Stomach (tissue), 9 donors: ENCODE data around the gene DDX5. TPM values are rescaled to one million over a fixed set of nuclear protein-coding genes. Genes with fewer than 3 reads are reported as not detected.
A peak's percentile ranks its signal among the peaks of the same experiment; 100 is the strongest.

Experiments
- DNase-seq, 2 donors: peaks; one replicate each; pipeline versions ENCODE4 v3.0.0 to v3.0.0-alpha.2; 2013 to 2019
- H3K27ac ChIP-seq, 5 donors: fragments of 200-600 bp in 4 of 5; sonication (generic) in 4 of 5; one replicate each; pipeline ENCODE4 v1.5.1; 2013 to 2019; ENCODE audit warnings: mild to moderate bottlenecking in 1 of 5, moderate library complexity in 1 of 5
- H3K27me3 ChIP-seq, 3 donors: fragments of 200-600 bp; sonication (generic); one replicate each; pipeline ENCODE4 v1.5.1; 2017 to 2019; ENCODE audit warnings: mixed run types in 1 of 3
- H3K36me3 ChIP-seq, 4 donors: fragments of 200-600 bp; sonication (generic); 1 replicate in 3 of 4; 2 replicates in 1 of 4; pipeline ENCODE4 v1.5.1; 2016 to 2019
- H3K4me1 ChIP-seq, 4 donors: fragments of 200-600 bp; sonication (generic); one replicate each; pipeline ENCODE4 v1.5.1; 2016 to 2019
- H3K4me3 ChIP-seq, 4 donors: fragments of 200-600 bp; sonication (generic) in 3 of 4; one replicate each; pipeline ENCODE4 v1.5.1; 2016 to 2019; ENCODE audit warnings: mild to moderate bottlenecking in 1 of 4
- H3K9me3 ChIP-seq, 4 donors: fragments of 200-600 bp; sonication (generic); one replicate each; pipeline ENCODE4 v1.5.1; 2016 to 2019
- EP300 ChIP-seq: sonication (generic); formaldehyde crosslinking; IDR thresholded peaks from one replicate; pipeline ENCODE4 v1.6.1; 2017; ENCODE audit warnings: antibody characterized with exemption
- POLR2A ChIP-seq, 4 donors: fragments of 450-650 bp; IDR thresholded peaks; one replicate each; pipeline ENCODE4 v1.6.1; 2016; ENCODE audit warnings: antibody characterized with exemption in 4 of 4, control low read depth in 2 of 4, mild to moderate bottlenecking in 1 of 4, moderate library complexity in 1 of 4
- POLR2AphosphoS5 ChIP-seq, 3 donors: sonication (generic); formaldehyde crosslinking; IDR thresholded peaks; one replicate each; pipeline ENCODE4 v1.6.1; 2016; ENCODE audit warnings: antibody characterized with exemption in 3 of 3
- WGBS, 5 donors: extraction: QIAGEN DNeasy Blood & Tissue Kit in 3 of 5; methylation state at CpG; one replicate each; pipeline versions ENCODE4 v1.1.5 to v1.1.7; 2013 to 2018; 5-methylcytosine and 5-hydroxymethylcytosine counted together
- intact Hi-C: fragments of 100-400 bp; cut with DNase I; formaldehyde crosslinking; loops from one replicate; pipeline ENCODE4 v1.15.1; 2023; ENCODE audit warnings: low total_unique reads
- polyA plus RNA-seq, 3 donors: library from polyadenylated mRNA; stranded (reverse); fragments of 200-250 nt; gene quantifications; one replicate each; pipeline ENCODE4 v1.2.3, GENCODE V29; 2013
- small RNA-seq, 4 donors: library from RNA; depleted of rRNA; stranded (forward); fragments of <200 nt; gene quantifications; one replicate each; pipeline ENCODE3, GENCODE V24; 2016
- total RNA-seq, 5 donors: library from RNA; depleted of rRNA; stranded (reverse); fragments of >200 nt; gene quantifications; one replicate each; pipeline versions ENCODE4 v1.1.0 to v1.2.3, GENCODE V29; 2014 to 2016
- TF ChIP-seq, protein P1 (sequence below), 7 experiments: fragments of 450-650 bp in 4 of 7; fragments of 200-600 bp in 3 of 7; sonication (generic) in 3 of 7; IDR thresholded peaks; one replicate each; pipeline ENCODE4 v1.5.1; 2016 to 2019; ENCODE audit warnings: antibody characterized with exemption in 7 of 7, control low read depth in 2 of 7, mild to moderate bottlenecking in 1 of 7
- donor health status: healthy with polysubstance abuse.
- donor health status: Bipolar disorder and iron deficiency.
- donor health status: healthy.

The DDX5 gene
- total and polyA plus RNA-seq, 8 donors, result 208 to 1,284 (median 528) TPM

DNA sequence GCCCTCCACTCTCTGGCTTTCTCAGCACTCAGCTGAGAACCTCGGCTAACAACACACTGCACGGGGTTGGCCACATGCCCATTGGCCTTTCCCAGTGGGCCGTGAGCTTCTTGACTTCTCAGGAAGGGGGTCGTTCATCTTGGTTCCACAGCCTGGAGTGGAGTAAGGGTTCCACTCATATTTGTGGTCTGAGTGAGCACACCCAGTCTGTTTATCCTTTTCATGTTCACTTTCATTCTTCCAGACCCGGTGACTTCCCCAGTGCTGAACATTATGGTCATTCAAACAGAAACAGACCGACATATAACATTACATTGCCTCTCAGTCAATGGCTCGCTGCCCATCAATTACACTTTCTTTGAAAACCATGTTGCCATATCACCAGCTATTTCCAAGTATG lies 48.9 kb downstream of the DDX5 start:
- intact Hi-C loops, result no loop called here
- TF ChIP-seq POLR2A (IDR thresholded peaks at IDR 0.05) (no peak), POLR2AphosphoS5 (IDR thresholded peaks at IDR 0.05) (no peak), EP300 (no peak)
- TF ChIP-seq, protein P1, sequence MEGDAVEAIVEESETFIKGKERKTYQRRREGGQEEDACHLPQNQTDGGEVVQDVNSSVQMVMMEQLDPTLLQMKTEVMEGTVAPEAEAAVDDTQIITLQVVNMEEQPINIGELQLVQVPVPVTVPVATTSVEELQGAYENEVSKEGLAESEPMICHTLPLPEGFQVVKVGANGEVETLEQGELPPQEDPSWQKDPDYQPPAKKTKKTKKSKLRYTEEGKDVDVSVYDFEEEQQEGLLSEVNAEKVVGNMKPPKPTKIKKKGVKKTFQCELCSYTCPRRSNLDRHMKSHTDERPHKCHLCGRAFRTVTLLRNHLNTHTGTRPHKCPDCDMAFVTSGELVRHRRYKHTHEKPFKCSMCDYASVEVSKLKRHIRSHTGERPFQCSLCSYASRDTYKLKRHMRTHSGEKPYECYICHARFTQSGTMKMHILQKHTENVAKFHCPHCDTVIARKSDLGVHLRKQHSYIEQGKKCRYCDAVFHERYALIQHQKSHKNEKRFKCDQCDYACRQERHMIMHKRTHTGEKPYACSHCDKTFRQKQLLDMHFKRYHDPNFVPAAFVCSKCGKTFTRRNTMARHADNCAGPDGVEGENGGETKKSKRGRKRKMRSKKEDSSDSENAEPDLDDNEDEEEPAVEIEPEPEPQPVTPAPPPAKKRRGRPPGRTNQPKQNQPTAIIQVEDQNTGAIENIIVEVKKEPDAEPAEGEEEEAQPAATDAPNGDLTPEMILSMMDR (IDR thresholded peaks at IDR 0.05), result no peak
- no peak overlapping the region for H3K27ac ChIP-seq
- DNase-seq, result no peak
- no peaks in the 10 kb centered on the region for H3K36me3 ChIP-seq
- H3K9me3 ChIP-seq, result no peaks in the 10 kb centered on the region
- peaks cover 0 to 10% (median 0%) of the 10 kb centered on the region in 4 donors for H3K4me1 ChIP-seq
- WGBS, 5 donors, result 71 to 76% (median 73%) methylated on average over 7 of the region's 7 CpGs
- H3K4me3 ChIP-seq, result no peak overlapping the region
- H3K27me3 ChIP-seq, result no peaks in the 10 kb centered on the region

DNA sequence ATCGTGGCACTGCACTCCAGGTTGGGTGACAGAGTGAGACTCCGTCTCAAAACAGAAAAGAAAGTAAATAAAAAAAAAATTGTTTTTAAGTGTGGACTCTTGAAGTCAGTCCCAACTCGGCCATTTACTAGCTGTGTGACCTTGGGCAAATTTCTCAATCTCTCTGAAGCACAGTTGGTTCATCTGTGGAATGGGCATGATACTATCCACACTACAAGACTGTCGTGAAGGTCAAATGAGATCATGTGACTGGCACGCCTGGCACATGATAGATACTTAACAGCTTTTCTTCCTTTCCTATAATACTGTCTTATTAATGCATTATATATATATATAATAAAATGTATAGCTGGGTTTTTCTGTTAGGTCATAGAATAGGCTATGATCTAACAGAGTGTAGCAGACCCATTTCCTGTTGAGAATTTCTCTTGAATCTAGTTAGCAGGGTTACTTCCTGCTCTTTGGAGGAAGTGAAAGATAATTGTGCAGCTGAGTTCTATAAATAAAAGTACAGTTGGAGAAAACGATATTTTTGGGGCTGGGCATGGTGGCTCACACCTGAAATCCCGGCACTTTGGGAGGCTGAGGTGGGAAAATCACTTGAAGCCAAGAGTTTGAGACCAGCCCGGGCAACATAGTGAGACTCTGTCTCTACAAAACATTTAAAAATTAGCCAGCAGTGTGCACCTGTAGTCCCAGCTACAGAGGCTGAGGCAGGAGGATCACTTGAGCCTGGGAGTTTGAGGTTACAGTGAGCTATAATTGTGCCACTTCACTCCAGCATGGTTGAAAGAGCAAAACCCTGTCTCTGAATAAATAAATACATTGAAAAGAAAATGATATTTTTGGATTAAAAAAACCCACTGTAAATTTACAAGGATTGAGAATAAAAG lies 49.9 kb downstream of the DDX5 start:
- intact Hi-C loops, result no loop called here
- 70 to 78% (median 74%) methylated on average over 8 of the region's 8 CpGs for WGBS, 5 donors

DNA sequence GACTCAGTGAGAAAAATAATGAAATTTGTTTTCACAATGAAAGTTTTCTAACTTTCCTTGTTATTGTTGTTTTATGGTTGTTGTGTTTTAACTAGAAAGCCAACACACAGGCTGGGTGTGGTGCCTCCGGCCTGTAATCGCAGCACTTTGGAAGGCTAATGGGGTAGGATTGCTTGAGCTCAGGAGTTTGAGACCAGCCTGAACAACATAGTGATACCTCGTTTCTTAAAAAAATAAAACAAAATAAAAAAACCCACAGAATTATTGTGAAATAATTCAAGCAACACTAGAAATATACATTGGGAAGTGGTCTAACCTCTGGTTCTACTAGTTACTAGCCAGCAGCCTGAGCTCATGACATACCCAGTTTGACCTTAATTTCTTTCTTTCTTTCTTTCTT lies 56.5 kb downstream of the DDX5 start:
- no peak overlapping the region for H3K4me3 ChIP-seq
- WGBS, 5 donors, result 70 to 85% (median 75%) methylated on average over 3 of the region's 3 CpGs
- H3K36me3 ChIP-seq, result no peaks in the 10 kb centered on the region
- DNase-seq, result no peak
- H3K27ac ChIP-seq, result peak overlapping the region in 4 of 5 donors; percentile 36 to 86 (median 62)
- no peaks in the 10 kb centered on the region for H3K9me3 ChIP-seq
- intact Hi-C loops, result no loop called here
- H3K4me1 ChIP-seq, result peaks cover 0 to 19% (median 0%) of the 10 kb centered on the region in 4 donors
- H3K27me3 ChIP-seq, result no peaks in the 10 kb centered on the region
- TF ChIP-seq POLR2A (IDR thresholded peaks at IDR 0.05) (no peak), EP300 (no peak), POLR2AphosphoS5 (IDR thresholded peaks at IDR 0.05) (no peak)
- TF ChIP-seq, protein P1 (IDR thresholded peaks at IDR 0.05), result no peak

More for the DNA sequence above, 49.9 kb downstream of the DDX5 start:
- Histone ChIP-seq H3K4me1 (peaks cover 0 to 10% (median 0%) of the 10 kb centered on the region in 4 donors), H3K36me3 (no peaks in the 10 kb centered on the region), H3K27me3 (no peaks in the 10 kb centered on the region), H3K4me3 (no peak overlapping the region), H3K27ac (peak overlapping the region in 2 of 5 donors; percentile 0 to 47), H3K9me3 (no peaks in the 10 kb centered on the region)
- DNase-seq, result peak in 1 of 2 donors; percentile 33
- TF ChIP-seq POLR2AphosphoS5 (IDR thresholded peaks at IDR 0.05) (no peak), EP300 (no peak), POLR2A (IDR thresholded peaks at IDR 0.05) (no peak)
- TF ChIP-seq, protein P1 (IDR thresholded peaks at IDR 0.05), result no peak

DNA sequence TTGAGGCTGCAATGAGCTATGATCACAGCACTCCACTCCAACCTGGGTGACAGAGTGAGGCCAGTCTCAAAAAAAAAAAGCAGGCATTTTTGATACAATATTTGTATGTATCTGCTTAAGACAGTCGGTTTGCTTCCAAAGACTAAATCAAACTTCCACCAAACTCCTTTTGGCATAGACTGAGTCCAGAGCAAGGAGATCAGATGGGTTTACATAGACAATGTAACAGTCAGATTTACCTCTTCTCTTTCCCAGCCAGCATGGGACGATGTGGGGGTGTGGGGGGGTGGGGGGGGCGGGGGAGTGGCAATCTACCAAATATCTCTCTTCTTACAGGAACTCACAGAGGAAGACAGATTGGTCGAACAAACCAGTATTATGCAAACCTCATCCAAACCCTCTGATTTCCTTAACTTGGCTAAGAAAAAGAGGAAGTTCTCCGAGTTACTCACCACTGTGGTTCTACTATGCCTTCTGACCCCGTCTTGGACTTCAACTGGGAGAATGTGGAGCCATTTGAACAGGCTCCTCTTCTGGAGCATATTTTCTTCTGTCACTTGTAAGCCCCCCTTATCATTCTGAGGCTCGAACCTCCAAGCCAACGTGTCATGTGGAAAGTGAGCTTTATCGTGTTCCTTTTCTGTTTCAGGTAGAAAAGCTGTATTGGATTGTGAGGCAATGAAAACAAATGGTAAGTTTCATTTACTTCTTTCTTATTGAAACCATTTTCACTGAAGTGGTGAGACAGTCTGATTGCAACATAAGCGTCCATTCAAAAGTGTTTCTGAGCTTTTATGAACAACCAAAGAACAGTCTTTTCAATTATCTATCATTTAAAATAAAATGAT lies 57.2 kb downstream of the DDX5 start, which contains the start of gene MILR1:
Gene MILR1 (plus strand): TSS at position 451 of the 848 bp plus-strand sequence. CDS start 54 bp downstream, at position 505.
- H3K4me3 ChIP-seq, result no peak within 1 kb of the TSS
- WGBS, 5 donors, result 29 to 43% (median 34%) methylated on average over 9 to 10 of the region's 10 CpGs
- peak within 1 kb of the TSS in 4 of 5 donors; percentile 36 to 86 (median 62) for H3K27ac ChIP-seq

More for the DNA sequence above, 57.2 kb downstream of the DDX5 start, which contains the start of gene MILR1:
- Histone ChIP-seq H3K27me3 (no peaks in the 10 kb centered on the region), H3K36me3 (no peaks in the 10 kb centered on the region), H3K4me1 (peaks cover 0 to 19% (median 0%) of the 10 kb centered on the region in 4 donors), H3K9me3 (no peaks in the 10 kb centered on the region)
- intact Hi-C loops, result no loop called here
- peak in 1 of 2 donors; percentile 64 for DNase-seq
- TF ChIP-seq EP300 (no peak), POLR2AphosphoS5 (IDR thresholded peaks at IDR 0.05) (peak in 1 of 3 donors; percentile 32)

Small RNA genes lying within 50 kb of the gene (small RNA-seq; reads per million reads assigned to genes)
- 0 reads per million in 4 donors for gene ATP5MFP4

Other genes with a start within 250 kb of the DDX5 start
- 10 to 100 TPM; 17.5 to 50.6 (median 40.0) TPM for gene TEX2, start 243.0 kb downstream of the DDX5 start, total RNA-seq
- 1 to 10 TPM; 5.8 to 8.0 (median 7.7) TPM for gene TEX2, start 243.0 kb downstream of the DDX5 start, polyA plus RNA-seq
- gene PECAM1, start 115.4 kb downstream of the DDX5 start, total RNA-seq, result 10 to 100 TPM; 26.8 to 87.5 (median 50.7) TPM
- 10 to 100 TPM in 1 of 3 donors, 1 to 10 TPM in 2; 5.5 to 13.4 (median 7.5) TPM for gene PECAM1, start 115.4 kb downstream of the DDX5 start, polyA plus RNA-seq
- gene MILR1, start 57.2 kb downstream of the DDX5 start, total RNA-seq, result 1 to 10 TPM in 2 of 5 donors, not detected in 3; 1.8 to 4.2 TPM
- 1 to 10 TPM; 1.4 to 3.4 (median 2.7) TPM for gene MILR1, start 57.2 kb downstream of the DDX5 start, polyA plus RNA-seq
- gene POLG2, start 9.2 kb downstream of the DDX5 start, total RNA-seq, result 10 to 100 TPM in 3 of 5 donors, 1 to 10 TPM in 2; 1.3 to 41.4 (median 12.3) TPM
- 10 to 100 TPM in 1 of 3 donors, 1 to 10 TPM in 2; 3.7 to 11.8 (median 8.0) TPM for gene POLG2, start 9.2 kb downstream of the DDX5 start, polyA plus RNA-seq
- gene CEP95, start 688 bp upstream of the DDX5 start, total RNA-seq, result 100 to 1,000 TPM in 2 of 5 donors, 10 to 100 TPM in 3; 38.7 to 115 (median 76.2) TPM
- gene CEP95, start 688 bp upstream of the DDX5 start, polyA plus RNA-seq, result 10 to 100 TPM; 15.7 to 40.7 (median 18.9) TPM
- gene SMURF2, start 156.0 kb upstream of the DDX5 start, total RNA-seq, result 10 to 100 TPM in 4 of 5 donors, 1 to 10 TPM in 1; 2.6 to 54.3 (median 26.3) TPM
- 1 to 10 TPM; 4.1 to 9.9 (median 7.9) TPM for gene SMURF2, start 156.0 kb upstream of the DDX5 start, polyA plus RNA-seq